Daoy (cell line): ENCODE results near the gene TMEM254. TPM values are rescaled to one million over a fixed set of nuclear protein-coding genes. Genes with fewer than 3 reads are reported as not detected.
"Not testable (repeated sequence)": the region's sequence is repeated elsewhere in the genome, so short reads cannot be mapped to it uniquely, and the experiment has no call there.

ENCODE experiments used
- DNase-seq: peaks from one replicate; pipeline ENCODE4 v3.0.0-alpha.2; 2015; ENCODE audit warnings: low read depth
- total RNA-seq: library from RNA; depleted of rRNA; stranded (reverse); fragments of >200 nt; shearing (Covaris generic); gene quantifications from 2 replicates; pipeline ENCODE4 v1.2.3, GENCODE V29; 2014

TMEM254 gene
- total RNA-seq, 1 experiment from 2014 or later, result 5.5 TPM

DNA sequence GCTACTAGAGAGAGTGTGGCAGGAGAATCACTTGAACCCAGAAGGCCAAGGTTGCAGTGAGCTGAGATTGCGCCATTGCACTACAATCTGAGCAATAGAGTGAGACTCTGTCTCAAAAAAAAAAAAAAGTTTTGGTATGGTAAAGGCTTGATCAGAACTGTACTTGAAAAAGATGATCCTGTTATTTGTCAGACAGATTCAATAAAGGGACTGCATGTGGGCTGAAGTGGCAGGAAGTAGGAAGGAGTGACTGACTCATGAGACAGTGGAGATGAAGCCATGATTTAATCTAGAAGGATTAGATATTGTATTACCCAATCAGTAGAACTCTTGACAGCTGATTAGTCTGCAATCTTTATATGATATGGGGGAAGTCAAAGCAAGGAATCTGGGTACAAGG lies 2.7 kb upstream of the TMEM254 start:
- no peak for DNase-seq

DNA sequence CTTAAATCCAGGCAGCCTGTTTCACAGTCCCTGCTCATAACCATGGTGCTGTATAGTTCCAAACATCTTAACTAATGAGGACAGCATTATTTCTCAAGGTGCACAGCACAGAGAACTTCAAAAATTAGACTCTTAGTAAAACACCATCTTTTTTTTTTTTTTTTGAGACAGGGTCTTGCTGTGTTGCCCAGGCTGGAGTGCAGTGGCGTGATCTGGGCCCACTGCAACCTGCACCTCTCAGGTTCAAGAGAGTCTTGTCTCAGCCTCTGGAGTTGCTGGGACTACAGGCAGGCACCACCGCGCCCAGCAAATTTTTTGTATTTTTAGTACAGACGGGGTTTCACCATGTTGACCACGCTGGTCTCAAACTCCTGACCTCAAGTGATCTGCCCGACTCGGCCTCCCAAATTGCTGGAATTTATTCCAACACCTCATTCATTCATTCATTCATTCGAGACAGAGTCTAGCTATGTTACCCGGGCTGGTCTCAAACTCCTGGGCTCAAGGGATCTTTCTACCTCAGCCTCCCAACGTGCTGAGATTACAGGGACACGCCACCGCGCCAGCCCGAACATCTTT lies 507 bp upstream of the TMEM254 start:
- DNase-seq, result no peak

DNA sequence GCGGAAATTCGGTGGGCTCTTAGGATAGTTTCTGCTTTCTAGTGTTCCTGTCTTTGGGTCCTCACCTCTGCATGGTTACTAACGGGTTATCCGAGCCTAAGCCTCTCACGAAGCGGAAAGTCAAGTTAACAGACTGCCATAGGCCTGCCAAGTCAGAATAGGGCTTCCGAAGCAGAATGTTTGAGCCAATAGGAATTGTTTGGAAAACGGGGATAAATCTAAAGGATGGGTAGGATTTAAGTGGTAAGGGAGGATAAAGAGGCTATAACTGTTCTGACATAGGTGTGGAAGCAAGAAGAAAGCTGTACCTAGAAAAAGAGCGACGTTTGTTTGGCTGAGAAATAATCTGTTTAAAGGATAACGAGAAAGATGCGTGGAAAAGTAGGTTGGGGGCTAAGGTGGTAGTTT lies 851 bp downstream of the TMEM254 start:
- DNase-seq, result no peak

- no peak for DNase-seq
Measured at GRCh38 chr10:80081026-80081425, 2.6 kb downstream of the TMEM254 start.

- no peak for DNase-seq
Measured at GRCh38 chr10:80081801-80082750, 3.6 kb downstream of the TMEM254 start.

GRCh38 chr10:80090121-80090520 lies 11.7 kb downstream of the TMEM254 start:
- no peak for DNase-seq

- DNase-seq, result no peak
Measured at GRCh38 chr10:80094231-80094630, 15.8 kb downstream of the TMEM254 start.

- DNase-seq, result not testable (repeated sequence)
Measured at GRCh38 chr10:80098272-80098671, 19.8 kb downstream of the TMEM254 start.

GRCh38 chr10:80099295-80099694 lies 20.8 kb downstream of the TMEM254 start:
- DNase-seq, result not testable (repeated sequence)

- no peak for DNase-seq
Measured at GRCh38 chr10:80100116-80100515, 21.7 kb downstream of the TMEM254 start.

DNA sequence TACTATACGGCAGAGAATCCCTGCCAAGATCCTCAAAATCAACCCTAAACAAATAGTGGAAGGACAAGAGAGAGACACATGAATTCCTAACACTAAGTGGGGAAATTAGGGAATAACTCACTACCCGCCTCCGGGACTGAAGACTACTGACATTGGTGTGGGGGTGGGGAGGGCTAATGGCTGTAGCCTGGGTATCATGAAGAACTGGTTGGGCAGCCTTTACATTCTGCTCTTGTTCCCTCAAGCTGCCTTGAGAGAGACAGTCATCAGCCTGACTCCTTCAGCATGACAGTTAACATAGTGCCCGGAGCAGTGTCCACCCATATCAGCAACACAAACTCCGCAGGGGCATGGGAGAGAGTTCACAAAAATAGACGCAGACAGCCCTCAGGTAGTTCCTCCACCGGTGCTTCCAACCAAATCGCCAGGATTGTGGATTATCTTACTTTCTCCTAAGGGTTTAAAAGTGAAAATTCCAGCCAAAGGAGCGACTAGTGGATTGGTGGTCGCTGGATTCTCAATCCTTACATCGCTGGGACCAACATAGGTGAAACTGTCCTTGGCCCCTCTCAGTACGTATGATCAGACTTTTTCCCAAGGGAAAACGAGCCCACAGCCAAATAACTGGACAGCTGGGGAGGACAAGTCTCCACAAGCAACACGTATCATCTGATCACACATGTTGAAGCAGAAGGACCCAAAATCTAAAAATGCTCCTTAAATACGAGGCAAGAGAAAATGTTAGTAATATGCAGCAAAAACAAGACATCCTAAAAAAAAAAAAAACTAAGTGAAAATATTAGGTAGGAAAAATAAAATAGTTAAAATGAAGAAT lies 22.6 kb downstream of the TMEM254 start:
- DNase-seq, result no peak

DNA sequence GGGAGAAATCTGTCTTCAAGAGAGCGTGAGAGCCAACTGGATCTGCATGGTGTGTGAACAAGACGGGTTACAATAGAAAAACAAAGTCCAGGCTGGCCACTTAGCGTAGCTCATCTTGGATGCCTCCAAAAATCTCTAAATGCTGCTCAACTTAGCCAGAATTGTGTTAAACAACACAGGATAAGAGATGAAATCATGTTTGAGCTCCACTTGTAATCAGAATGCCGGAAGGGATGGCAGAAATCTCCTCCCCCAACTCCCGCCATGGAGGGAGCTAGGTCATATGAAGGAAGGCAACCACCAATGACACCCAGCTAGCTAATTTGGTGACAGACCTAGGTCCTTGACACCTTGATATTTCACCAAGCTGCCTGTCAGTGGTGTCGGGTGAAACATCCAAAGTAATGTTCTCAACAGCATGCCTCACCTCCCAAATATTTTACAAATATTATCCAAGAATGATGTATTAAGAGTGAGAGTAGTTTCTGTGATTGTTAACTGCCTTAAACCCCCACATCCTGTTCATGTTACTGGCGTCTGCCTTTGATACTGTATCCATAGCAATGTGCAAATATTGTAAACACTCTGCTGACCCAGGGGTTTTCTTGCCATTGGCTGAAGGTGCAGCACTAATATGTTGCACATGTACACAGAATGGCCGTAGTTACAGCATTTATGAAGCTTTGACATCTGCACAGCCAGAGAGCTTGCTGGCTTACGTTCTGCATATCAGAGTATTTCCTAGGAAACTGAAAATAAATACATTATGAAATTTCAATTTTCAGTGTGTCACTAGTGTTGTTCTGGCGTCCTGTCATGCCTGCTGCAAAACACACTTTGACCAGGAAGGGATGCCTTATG lies 25.8 kb downstream of the TMEM254 start:
- DNase-seq, result no peak

GRCh38 chr10:80108576-80109239 lies 30.2 kb downstream of the TMEM254 start:
- no peak for DNase-seq

GRCh38 chr10:80110986-80111385 lies 32.5 kb downstream of the TMEM254 start:
- DNase-seq, result no peak

- no peak for DNase-seq
Measured at GRCh38 chr10:80118669-80119068, 40.2 kb downstream of the TMEM254 start.

DNA sequence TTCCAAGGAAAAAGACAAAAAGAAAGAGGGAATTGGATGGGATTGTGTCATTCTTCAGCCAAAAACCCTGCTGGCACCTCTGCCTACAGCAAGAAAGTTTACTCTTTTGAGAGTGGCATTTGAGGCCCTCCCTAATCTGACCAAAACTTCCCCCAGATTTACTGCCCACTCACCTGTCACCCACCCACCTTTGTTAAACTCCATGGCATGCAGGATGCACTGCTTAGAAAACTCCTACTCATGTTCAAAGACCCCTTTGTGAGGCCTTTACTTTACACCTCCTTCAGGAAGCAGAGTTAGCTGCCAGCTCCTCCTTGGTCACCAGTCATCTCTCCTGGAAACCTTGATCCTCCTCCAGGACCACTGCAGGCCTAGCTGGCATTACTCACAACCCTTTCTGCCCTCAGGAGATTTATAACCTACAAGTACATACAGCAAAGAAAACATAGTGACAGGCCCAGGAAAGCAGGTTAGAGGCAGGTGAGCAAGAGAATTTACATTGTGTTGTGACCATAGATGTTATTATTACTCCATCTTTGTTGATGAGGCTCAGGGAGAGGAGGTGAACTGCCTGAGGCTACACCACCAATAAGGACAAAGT lies 43.7 kb downstream of the TMEM254 start:
- DNase-seq, result no peak

DNA sequence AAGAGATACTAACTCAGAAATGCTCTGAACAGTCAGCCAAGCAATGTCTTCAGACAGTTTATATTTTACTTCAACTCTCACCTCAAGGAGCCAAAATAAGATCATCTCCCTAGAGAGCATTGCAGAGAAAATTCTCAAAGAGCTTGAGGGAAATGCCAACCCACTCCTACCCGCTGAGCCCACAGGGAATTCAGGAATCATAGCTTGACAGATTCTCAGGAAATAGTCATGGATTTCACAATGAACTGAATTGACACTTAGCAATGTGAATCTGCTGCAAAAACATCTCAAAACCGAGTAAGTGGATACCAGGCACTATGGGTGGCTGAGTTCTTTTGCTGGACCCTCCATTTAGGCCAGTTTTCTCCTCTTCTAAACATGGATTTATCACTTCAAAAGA lies 44.3 kb downstream of the TMEM254 start:
- DNase-seq, result no peak

GRCh38 chr10:80126876-80127275 lies 48.4 kb downstream of the TMEM254 start:
- no peak for DNase-seq

DNA sequence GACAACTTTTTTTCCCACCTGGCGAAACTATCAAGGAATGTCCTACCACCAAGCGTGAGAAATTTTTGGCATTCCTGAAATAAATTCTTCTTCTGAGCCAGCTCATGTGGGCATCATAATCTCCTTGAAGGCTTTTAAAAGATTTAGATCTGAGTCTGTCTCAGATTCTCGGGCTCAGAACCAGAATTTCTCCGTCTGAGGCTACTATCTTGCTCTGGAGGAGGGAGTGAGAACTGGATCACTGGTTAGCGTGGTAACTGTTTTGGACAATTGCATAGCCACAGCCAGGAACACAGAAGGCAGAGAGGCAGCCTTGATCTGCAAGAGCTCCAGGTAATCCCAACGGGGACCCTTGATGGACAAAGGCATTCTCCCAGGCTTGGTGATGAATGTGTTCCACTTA lies 53.0 kb downstream of the TMEM254 start:
- DNase-seq, result no peak
